Ureter (tissue), 1 donor: Measurements from ENCODE around the gene XRN2. TPM values are rescaled to one million over a fixed set of nuclear protein-coding genes. Genes with fewer than 3 reads are reported as not detected.

ENCODE experiments used
- DNase-seq: peaks from one replicate; pipeline ENCODE4 v3.0.0-alpha.2; 2020; ENCODE audit warnings: low spot score
- total RNA-seq: library from RNA; stranded (reverse); gene quantifications from one replicate; pipeline ENCODE4 v1.2.4, GENCODE V29; 2023
- donor health status: DM: yes; HTN: yes; CAD: no.

Gene XRN2, protein sequence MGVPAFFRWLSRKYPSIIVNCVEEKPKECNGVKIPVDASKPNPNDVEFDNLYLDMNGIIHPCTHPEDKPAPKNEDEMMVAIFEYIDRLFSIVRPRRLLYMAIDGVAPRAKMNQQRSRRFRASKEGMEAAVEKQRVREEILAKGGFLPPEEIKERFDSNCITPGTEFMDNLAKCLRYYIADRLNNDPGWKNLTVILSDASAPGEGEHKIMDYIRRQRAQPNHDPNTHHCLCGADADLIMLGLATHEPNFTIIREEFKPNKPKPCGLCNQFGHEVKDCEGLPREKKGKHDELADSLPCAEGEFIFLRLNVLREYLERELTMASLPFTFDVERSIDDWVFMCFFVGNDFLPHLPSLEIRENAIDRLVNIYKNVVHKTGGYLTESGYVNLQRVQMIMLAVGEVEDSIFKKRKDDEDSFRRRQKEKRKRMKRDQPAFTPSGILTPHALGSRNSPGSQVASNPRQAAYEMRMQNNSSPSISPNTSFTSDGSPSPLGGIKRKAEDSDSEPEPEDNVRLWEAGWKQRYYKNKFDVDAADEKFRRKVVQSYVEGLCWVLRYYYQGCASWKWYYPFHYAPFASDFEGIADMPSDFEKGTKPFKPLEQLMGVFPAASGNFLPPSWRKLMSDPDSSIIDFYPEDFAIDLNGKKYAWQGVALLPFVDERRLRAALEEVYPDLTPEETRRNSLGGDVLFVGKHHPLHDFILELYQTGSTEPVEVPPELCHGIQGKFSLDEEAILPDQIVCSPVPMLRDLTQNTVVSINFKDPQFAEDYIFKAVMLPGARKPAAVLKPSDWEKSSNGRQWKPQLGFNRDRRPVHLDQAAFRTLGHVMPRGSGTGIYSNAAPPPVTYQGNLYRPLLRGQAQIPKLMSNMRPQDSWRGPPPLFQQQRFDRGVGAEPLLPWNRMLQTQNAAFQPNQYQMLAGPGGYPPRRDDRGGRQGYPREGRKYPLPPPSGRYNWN
- 59.0 TPM for total RNA-seq

DNA sequence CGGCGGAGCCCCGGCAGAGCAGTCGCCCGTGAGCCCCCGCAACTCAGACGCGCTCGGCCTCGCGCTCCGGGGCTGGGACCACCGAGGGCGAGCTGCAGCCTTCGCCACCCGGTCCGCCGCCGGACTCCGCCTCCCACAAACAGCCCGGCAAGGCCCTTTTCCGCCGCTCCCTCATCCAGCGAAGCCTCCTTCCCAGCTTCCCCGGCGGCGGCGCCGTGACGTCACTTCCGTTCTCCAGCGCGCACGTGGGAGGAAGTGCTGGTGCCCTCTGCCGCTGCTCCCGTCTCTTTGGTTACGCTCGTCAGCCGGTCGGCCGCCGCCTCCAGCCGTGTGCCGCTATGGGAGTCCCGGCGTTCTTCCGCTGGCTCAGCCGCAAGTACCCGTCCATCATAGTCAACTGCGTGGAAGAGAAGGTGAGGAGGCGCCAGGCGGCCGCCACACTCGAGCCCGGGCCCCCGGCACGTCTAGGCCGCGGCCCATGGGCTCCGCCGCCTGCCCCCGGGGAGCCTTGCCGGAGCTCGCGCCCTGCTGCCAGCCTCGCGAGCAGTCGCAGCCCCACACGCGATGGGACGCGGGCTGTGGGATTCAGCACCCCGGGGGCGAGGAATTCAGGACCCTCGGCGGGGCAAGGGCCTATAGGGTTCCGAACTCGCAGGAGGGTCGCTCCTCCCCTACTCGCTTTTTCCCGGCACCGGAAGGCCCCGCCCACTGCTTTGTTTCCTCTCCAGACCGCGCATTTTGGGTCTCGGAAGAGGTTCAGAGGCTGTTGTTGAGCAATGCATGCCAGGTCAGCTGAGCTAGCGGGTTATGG is at the start of gene XRN2:
TSS of gene XRN2 (plus strand) at position 271 of the 811 bp plus-strand sequence. CDS start at position 339, 68 bp downstream.
- peak; percentile 97 for DNase-seq

DNA sequence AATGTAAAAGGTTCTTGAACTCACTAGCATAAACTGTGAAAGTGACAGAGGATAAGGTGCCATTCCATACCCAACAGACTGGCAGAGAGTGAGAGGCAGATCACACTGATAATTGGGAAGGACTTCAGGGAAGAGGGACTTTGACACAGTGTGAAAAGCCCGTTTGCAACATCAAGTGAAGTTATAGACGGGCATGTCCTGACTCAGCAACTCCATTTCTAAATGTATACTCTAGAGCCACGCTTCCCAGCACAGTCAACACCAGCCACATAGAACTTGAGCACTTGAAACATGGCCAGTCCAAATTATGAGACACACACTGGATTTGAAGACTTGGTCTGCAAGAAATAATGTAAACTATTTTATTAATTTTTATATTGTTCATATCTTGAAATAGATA is 45.9 kb upstream of the XRN2 start:
- no peak for DNase-seq

DNA sequence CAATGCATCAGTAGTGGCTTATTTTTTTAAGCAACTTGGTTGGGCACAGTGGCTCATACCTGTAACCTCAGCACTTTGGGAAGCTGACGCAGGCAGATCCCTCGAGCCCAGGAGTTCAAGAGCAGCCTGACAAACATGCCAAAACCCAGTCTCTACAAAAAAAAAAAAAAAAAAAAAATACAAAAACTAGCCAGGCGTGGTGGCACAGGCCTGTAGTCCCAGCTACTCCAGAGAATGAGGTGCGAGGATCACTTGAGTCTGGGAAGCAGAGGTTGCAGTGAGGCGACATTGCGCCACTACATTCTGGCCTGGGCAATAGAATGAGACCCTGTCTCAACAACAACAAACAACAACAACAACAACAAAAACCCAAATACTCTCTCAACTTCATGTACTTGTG is 44.7 kb upstream of the XRN2 start:
- no peak for DNase-seq

DNA sequence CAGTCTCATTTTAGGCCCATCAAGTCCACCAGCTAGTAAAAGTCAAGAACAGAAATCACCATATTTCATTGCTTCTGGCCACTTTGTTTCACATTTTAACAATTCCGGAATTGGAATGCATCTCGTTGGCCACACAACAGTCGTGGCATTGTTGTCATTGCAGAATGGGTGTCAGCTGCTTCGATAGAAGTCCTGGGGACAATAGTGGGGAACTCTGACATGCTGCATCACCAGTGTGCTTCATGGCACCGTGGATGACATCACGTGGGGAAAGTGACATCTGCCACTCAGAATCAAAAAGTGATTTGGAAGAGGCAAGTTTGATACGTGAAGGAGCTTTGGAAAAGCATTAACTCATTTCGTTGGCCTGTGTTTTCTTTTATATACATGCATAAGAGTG is 43.8 kb upstream of the XRN2 start:
- DNase-seq, result no peak

DNA sequence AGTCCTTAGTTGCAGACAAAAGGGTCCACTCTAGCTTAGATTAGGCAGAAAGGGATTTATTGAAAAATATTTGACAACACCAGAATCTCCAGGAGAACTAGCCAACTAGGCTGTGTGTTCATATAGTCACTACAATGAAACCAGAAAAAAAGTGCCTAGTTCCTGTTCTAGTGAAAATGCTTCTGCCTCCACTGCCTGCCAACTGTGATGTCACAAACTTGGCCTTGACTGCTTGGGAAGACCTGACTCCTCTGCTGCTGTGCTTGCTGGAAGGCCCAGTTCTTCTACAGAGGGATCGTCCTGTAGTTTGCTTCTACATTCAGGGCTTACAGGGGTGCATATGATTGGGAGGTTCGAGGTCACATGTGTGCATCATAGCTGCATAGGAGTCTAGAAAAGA is 40.3 kb upstream of the XRN2 start:
- no peak for DNase-seq

DNA sequence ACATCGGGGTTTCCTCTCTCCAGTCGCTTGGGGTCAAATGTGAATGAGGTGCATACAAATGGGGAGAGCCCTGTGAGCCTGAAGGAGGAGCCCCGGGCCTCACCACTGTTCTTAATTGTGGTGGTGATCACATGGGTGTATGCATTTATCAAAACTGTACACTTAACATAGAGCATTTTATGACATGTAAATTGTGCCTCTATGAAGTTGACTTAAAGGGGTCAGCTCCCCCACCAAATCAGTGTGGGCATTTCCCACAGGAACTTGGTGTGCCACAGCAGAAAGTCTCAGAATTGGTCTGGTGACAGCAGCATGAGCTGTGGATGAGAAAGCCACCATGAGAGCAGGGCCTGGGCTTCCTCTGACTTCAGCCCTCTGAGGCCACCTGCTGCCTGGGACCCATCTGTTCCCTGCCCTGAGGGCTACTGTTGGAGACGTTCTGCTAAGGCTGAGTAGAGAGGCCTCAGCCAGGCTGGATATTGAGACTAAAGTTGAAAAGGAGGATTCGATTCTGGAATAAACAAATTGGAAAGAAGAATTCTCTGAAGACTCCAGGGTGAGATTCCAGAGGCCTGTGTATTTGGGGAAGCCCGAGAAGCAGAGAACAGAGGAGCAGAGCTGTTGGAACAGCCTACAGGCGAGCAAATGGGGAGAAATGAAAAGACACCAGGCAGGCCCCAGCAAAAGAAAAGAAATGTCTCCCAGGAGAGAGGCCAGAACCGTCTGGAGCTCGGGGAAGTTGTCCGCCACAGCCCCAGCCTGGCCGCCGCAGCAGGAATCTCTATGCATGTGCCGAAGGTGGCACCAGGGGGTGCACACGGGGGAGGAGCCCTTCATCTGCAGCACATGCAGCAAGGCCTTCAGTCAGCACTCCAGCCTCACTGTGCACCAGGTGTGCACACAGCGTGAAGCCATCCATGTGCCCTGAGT is 37.6 kb upstream of the XRN2 start:
- DNase-seq, result no peak

DNA sequence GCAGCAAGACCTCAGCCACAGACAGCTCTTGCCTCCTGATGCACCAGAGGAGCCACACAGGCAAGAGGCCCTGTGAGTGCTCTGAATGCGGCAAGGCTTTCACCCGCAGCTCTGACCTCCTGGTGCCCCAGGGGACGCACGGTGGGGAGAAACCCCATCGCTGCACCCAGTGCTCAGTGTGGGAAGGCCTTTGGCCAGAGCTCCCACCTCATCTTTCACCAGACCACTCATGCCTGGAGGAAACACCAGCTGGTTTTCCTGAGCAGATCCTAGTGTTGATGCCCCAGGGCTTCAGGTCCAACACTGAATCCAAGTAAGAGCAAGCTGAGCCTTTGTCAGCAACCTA is 37.0 kb upstream of the XRN2 start:
- no peak for DNase-seq

DNA sequence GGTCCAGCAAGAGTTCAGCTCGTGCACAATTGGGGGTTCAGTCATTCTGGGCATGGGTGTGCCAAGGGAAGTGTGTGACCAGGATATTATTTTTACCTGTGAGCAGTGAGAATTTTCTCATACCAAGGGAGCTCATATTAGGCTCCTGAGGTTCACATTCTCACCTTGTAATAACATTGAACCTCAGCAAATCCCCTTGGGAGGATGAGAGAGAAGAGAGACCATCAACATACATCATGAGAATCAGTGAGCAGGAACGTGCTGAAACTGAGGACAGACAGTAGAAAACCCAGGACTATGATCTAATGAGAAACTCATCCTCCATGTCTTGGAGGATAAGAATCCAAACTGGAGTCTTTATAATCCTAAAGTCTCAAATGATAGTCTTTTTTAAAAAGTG is 33.4 kb upstream of the XRN2 start:
- DNase-seq, result no peak

DNA sequence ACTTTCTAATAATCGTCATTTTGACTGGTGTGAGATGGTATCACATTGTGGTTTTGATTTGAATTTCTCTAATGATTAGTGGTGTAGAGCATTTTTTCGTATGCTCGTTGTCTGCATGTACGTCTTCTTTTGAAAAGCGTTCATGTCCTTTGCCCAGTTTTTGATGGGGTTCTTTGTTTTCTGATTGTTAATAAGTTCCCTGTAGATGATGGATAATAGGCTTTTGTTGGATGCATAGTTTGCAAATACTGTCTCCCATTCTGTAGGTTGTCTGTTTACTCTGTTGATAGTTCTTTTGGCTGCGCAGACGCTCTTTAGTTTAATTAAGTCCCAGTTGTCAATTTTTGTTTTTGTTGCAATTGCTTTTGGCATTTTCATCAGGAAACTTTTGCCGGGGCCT is 32.3 kb upstream of the XRN2 start:
- no peak for DNase-seq

DNA sequence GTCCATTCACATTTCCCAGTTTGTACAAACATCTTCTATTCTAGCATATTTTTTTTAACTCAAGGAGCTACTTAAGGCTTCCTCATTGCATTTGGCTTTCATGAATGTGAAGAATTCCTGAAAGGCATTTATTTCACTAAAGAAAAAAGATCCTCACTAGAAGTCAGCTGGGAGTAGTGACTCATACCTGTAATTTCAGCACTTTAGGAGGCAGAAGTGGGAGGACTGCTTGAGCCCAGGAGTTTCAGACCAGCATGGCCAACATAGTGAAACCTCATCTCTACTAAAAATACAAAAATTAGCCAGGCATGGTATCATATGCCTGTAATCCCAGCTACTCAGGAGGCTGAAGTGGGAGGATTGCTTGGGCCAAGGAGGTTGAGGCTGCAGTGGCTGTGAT is 30.9 kb upstream of the XRN2 start:
- DNase-seq, result no peak

DNA sequence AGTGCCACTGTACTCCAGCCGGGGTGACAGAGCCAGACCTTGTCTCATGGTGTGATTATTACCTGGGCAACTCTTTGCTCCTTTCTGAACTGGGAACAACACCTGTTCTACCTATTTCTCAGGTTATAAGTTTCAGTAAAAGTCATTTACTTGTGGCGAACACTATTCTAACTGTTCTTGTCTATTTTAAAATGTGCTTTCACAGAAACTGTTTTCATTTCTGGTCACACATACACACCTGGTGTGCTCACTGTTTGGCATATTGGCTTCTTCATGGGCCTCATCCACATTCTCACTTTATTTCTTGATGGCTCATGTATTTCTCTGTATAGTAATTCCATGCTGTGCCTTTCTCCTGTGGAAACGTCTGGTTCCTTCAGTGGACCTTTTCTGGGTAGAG is 30.5 kb upstream of the XRN2 start:
- DNase-seq, result no peak

DNA sequence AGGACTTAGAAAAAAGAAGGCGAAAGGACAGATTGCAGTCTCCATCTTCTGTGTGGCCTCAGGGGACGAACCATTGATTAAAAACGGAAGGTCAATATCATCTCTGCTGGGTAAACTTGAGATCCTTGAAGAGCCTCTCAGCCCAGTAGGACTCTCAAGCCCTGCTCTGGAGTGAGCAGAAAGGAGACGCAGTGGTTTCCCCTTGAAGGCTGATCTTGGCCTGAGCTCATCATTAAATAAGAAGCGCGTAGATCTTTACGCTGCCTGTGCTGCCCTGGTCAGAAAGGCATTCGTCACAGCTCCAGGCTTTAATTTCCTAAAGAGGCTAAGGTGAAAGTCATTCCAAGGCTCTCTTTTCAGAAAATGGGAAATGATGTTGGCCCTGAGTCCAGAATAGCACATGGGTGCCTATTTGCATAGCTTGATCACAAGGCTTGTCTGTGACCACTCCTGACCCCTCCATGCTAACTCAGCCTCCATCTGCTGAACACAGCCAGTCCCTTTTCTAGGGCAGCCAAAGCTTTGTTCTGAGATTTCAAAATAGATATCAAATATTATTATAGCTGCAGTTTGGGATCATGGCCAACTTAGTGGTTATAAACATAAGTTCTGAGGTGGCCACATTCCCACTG is 29.3 kb upstream of the XRN2 start:
- no peak for DNase-seq

DNA sequence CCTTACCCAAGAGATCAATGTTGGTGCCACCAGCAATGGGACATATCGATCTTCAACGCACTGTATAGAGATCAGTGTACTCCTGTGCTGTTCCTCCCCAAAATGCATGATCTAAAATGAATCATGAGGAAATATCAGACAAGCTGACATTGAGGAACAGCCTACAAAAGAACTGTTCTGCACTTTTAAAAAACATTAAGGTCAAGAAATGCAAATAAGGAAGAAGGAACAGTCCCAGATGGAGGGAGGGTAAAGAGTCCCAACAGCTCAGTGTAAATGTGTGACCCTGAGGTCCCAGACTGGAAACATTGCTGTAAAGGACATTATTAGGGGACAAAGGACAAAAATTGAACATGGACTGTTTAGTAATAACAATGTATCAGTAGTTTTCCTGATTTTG is 24.3 kb upstream of the XRN2 start:
- DNase-seq, result no peak

DNA sequence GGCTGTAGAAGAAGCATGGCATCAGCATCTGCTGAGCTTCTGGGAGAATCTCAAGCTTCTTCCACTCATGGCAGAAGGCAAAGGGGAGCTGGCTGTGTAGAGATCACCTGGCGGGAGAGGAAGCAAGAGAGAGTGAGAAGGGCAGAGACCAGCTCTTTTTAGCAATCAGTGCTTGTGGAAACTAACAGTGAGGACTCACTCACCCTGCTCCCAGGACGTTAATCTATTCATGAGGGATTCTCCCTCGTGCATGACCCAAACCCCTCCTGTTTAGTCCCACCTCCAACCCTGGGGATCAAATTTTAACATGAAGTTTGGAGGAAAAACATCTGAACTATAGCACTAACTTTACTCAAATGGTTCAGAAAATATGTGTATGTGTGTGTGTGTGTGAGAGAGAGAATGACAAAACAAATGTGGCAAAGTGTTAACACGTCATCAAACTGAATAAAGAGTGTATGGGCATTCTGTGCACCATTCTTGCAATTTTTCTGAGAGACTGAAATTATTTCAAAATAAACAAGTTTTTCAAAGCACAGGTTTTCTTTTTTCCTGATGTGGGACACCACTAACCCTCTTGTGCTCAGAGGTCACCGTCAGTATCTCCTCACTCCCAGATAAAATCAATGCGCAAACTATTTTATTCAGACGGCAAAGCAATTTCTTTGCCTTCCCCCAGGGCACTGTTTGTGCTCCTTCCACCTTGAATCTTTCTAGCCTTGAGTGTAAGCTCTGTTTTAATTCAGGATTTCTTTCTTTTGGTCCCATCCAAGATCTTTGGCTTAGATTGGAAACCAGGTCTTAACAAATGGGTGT is 23.2 kb upstream of the XRN2 start:
- DNase-seq, result no peak

DNA sequence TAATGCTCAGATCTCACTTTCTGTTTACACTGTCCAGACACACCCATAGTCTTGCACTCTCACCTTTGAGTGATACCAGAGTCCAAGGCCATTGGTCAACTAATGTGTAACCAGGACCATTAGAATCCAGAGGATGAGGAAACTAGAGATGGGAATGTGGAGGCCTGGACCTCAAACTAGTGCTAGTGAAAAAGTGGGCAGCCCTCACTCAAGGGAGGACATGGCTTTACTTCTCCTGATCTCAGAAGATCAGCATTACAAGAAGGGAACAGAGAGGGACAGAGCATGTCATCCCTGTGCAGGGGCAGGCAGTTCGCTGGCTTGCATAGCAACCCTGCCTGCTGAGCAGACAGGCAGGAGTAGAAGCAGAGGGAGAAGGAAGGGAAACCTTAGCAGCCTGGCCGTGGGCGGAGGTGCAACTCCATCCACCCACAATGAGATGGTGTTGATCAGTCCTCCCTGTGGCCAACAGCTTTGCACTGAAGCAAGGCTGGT is 22.6 kb upstream of the XRN2 start:
- DNase-seq, result no peak

DNA sequence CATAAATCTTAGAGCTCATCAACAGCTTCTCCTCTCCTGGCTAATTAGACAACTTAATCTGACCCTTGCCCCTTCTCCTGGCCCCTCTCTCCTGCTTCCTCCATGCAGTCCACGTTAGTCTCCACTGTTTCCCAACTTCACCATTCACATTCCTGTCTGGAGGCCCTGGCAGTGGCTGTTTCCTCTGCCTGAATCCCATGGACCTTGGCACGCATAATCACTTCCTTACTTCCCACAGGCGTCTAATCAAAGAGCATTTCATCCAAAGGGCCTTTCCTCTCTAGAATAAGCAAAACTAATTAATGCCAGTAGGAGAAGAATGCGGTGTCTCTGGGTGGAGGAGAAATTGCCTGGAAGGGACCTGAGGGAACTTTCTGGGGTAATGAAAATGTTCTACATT is 16.4 kb upstream of the XRN2 start:
- DNase-seq, result no peak

DNA sequence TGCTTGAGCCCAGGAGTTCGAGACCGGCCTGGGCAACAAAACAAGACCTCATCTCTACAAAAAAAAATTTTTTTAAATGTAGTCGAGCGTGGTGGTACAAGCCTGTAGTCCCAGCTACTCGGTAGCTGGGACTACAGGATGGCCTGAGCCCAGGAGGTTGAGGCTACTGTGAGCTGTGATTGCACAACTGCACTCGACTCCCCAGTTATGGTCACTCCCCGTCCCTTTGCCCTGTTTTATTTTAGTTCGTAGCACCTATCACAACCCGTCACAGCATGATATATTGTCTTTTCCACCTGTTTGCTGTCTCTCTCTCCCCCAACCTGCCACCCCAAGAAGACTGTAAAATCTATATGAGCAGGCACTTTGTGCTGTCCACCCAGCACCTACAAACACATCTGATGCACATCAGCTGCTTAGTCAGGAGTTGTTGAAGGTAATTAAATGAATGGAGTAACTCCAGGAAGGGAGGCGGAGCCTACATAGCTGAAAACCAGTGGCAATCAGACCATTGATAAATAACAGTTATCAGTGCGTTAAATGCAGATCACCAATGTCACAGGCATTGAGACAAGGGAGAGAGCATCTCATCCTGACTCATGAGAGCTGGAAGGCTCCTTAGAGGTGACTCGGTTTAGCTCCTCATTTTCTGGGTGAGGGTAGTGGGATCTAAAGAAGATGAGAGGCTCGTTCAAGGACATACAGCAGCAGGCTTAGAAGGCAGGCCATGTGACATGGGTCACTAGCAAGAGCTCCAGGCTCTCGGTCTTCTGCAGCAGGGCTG is 14.4 kb upstream of the XRN2 start:
- no peak for DNase-seq

DNA sequence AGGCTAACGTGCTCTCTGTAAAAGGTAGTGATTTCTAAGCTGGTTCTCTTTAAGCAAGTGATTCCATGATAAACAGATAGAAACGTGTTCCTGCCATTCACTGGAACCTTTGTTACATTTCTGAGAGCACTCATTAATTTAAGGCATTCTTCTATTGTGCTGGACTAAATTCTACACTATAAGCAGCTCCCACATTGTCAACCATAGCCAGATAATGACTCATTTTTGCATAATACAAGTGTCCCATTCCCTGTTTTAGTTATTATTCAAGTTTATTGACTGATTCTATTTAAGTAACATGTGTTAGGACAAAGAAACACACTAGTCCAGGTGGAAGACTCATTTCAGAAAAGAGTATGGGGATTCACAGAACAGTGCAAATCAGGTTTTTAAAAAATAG is 13.5 kb upstream of the XRN2 start:
- no peak for DNase-seq

DNA sequence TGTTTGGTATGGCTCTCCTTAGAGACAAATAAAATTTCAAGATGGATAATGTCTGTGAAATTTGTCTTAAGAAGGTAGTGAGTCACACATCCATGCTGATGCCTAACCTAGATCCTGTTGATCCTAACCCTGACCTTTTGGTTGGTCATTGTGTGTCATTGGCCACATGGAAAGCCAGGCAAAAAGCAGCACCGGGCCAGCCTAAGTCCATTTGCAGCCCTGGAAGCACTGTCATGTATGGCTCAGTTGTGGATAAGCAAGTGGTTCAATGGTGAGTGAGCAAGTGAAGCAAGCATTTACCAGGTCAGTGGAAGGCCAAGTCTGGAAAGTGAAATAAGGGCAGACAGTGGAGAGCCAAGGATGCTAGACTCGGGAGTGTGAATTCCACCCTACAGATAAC is 12.1 kb upstream of the XRN2 start:
- no peak for DNase-seq
